Right atrium auricular region (tissue), 2 donors: ENCODE measurements around the gene ETV3L. TPM values are rescaled to one million over a fixed set of nuclear protein-coding genes. Genes with fewer than 3 reads are reported as not detected.

Experiments used
- DNase-seq: peaks from one replicate; pipeline ENCODE4 v3.0.0-alpha.2; 2019; ENCODE audit warnings: low spot score
- H3K27ac ChIP-seq, 2 donors: fragments of 200-600 bp; sonication (generic); 1 replicate in 1 of 2; 2 replicates in 1 of 2; pipeline ENCODE4 v1.5.1; 2016 to 2019
- H3K27me3 ChIP-seq, 2 donors: fragments of 200-600 bp; sonication (generic); one replicate each; pipeline versions ENCODE4 v1.5.1 to v1.6.0; 2017 to 2019
- H3K36me3 ChIP-seq: fragments of 200-600 bp; sonication (generic); one replicate; pipeline ENCODE4 v1.5.1; 2016
- H3K4me1 ChIP-seq, 2 donors: fragments of 200-600 bp; sonication (generic); one replicate each; pipeline versions ENCODE4 v1.5.1 to v1.6.0; 2017 to 2019
- H3K4me3 ChIP-seq, 2 donors: fragments of 200-600 bp; sonication (generic); 1 replicate in 1 of 2; 2 replicates in 1 of 2; pipeline ENCODE4 v1.5.1; 2017 to 2019; ENCODE audit warnings: mild to moderate bottlenecking in 1 of 2, moderate library complexity in 1 of 2
- H3K9me3 ChIP-seq, 2 donors: fragments of 200-600 bp; sonication (generic); one replicate each; pipeline ENCODE4 v1.5.1; 2019
- CTCF ChIP-seq, 2 donors: fragments of 200-600 bp; sonication (generic); IDR thresholded peaks; one replicate each; pipeline ENCODE4 v1.5.1; 2019; ENCODE audit warnings: antibody characterized with exemption in 2 of 2
- total RNA-seq, 2 donors: library from RNA; depleted of rRNA; stranded (reverse); fragments of >200 nt; gene quantifications; one replicate each; pipeline ENCODE4 v1.1.0, GENCODE V29; 2016

Gene ETV3L
- total RNA-seq, 2 donors from 2014 or later = not detected

GRCh38 chr1:157090196-157090647, 9.4 kb downstream of the ETV3L start:
- H3K27ac ChIP-seq = no peak overlapping the region
- peak; percentile 86 for DNase-seq
- H3K27me3 ChIP-seq = no peaks in the 10 kb centered on the region
- peak; percentile 87 to 96 for TF ChIP-seq CTCF (IDR thresholded peaks at IDR 0.05)
- no peak overlapping the region for H3K4me3 ChIP-seq
- no peaks in the 10 kb centered on the region for H3K36me3 ChIP-seq
- H3K9me3 ChIP-seq = no peaks in the 10 kb centered on the region
- peaks cover 0 to 16% of the 10 kb centered on the region in 2 donors for H3K4me1 ChIP-seq

- DNase-seq = no peak
- Histone ChIP-seq H3K4me1 (peaks cover 0 to 16% of the 10 kb centered on the region in 2 donors), H3K27ac (no peak overlapping the region)
Measured at GRCh38 chr1:157089789-157090188, 9.8 kb downstream of the ETV3L start.

GRCh38 chr1:157088607-157089006, 11.0 kb downstream of the ETV3L start:
- no peaks in the 10 kb centered on the region for H3K9me3 ChIP-seq
- no peaks in the 10 kb centered on the region for H3K27me3 ChIP-seq
- no peak for TF ChIP-seq CTCF (IDR thresholded peaks at IDR 0.05)
- peaks cover 0 to 16% of the 10 kb centered on the region in 2 donors for H3K4me1 ChIP-seq
- no peak overlapping the region for H3K4me3 ChIP-seq
- H3K27ac ChIP-seq = no peak overlapping the region
- DNase-seq = no peak
- no peaks in the 10 kb centered on the region for H3K36me3 ChIP-seq

More at GRCh38 chr1:157089789-157090188, 9.8 kb downstream of the ETV3L start:
- no peaks in the 10 kb centered on the region for H3K27me3 ChIP-seq
- H3K36me3 ChIP-seq = no peaks in the 10 kb centered on the region
- H3K4me3 ChIP-seq = no peak overlapping the region
- TF ChIP-seq CTCF (IDR thresholded peaks at IDR 0.05) = no peak
- H3K9me3 ChIP-seq = no peaks in the 10 kb centered on the region

GRCh38 chr1:157087030-157087429, 12.6 kb downstream of the ETV3L start:
- no peak overlapping the region for H3K27ac ChIP-seq
- H3K4me1 ChIP-seq = peaks cover 0 to 6% of the 10 kb centered on the region in 2 donors
- H3K4me3 ChIP-seq = no peak overlapping the region
- no peak for TF ChIP-seq CTCF (IDR thresholded peaks at IDR 0.05)
- H3K27me3 ChIP-seq = no peaks in the 10 kb centered on the region
- no peaks in the 10 kb centered on the region for H3K9me3 ChIP-seq
- no peaks in the 10 kb centered on the region for H3K36me3 ChIP-seq
- peak; percentile 11 for DNase-seq

- TF ChIP-seq CTCF (IDR thresholded peaks at IDR 0.05) = no peak
- no peak for DNase-seq
- Histone ChIP-seq H3K36me3 (no peaks in the 10 kb centered on the region), H3K9me3 (no peaks in the 10 kb centered on the region), H3K27ac (no peak overlapping the region), H3K4me1 (peaks cover 0 to 6% of the 10 kb centered on the region in 2 donors), H3K27me3 (no peaks in the 10 kb centered on the region), H3K4me3 (no peak overlapping the region)
Measured at GRCh38 chr1:157086299-157086698, 13.3 kb downstream of the ETV3L start.

GRCh38 chr1:157085421-157085820, 14.2 kb downstream of the ETV3L start:
- H3K9me3 ChIP-seq = no peaks in the 10 kb centered on the region
- H3K4me3 ChIP-seq = no peak overlapping the region
- no peak overlapping the region for H3K27ac ChIP-seq

More at GRCh38 chr1:157085421-157085820, 14.2 kb downstream of the ETV3L start:
- DNase-seq = peak; percentile 55
- no peak for TF ChIP-seq CTCF (IDR thresholded peaks at IDR 0.05)
- Histone ChIP-seq H3K36me3 (no peaks in the 10 kb centered on the region), H3K4me1 (peaks cover 0 to 3% of the 10 kb centered on the region in 2 donors), H3K27me3 (no peaks in the 10 kb centered on the region)
